K562 (cell line): ENCODE measurements around the gene PAQR4.

ENCODE experiments used
- CTCF ChIP-seq, 3 experiments: IDR thresholded peaks in 2 of 3; conservative IDR thresholded peaks in 1 of 3; 2 replicates each; pipeline ENCODE4 v1.5.1; 2011 to 2012; ENCODE audit warnings: low read length in 3 of 3, mild to moderate bottlenecking in 3 of 3, control low read depth in 2 of 3, improper control_type of control experiment in 1 of 3, inconsistent platforms in 1 of 3, low read depth in 1 of 3, mixed read lengths in 1 of 3, moderate library complexity in 1 of 3; ENCODE audit not compliant: insufficient read depth in 2 of 3
- EP300 ChIP-seq: IDR thresholded peaks from 2 replicates; pipeline ENCODE4 v1.6.1; 2012; ENCODE audit warnings: low read length, improper control_type of control experiment
- HMGXB4 ChIP-seq: sonication (generic); formaldehyde crosslinking; IDR thresholded peaks from 2 replicates; pipeline ENCODE4 v1.8.1; 2023; ENCODE audit warnings: mild to moderate bottlenecking, missing genetic modification reagents
- JUN ChIP-seq, 2 experiments: sonication (generic) in 1 of 2; formaldehyde crosslinking in 1 of 2; IDR thresholded peaks; 2 replicates each; pipeline versions ENCODE4 v1.6.1 to v1.8.0; 2012 to 2022; ENCODE audit warnings: borderline replicate concordance in 2 of 2, mild to moderate bottlenecking in 2 of 2, improper control_type of control experiment in 1 of 2, low read depth in 1 of 2, low read length in 1 of 2, missing genetic modification reagents in 1 of 2
- ZNF274 ChIP-seq: IDR thresholded peaks from 2 replicates; pipeline ENCODE4 v1.6.1; 2011; ENCODE audit warnings: low read depth, mild to moderate bottlenecking, low read length, moderate library complexity, borderline replicate concordance

- TF ChIP-seq HMGXB4 (CRISPR knock-in tag): no peak
- no peak for TF ChIP-seq JUN (IDR thresholded peaks at IDR 0.05; ENCODE audit: borderline replicate concordance, low read depth, low read length)
- no peak for TF ChIP-seq JUN (CRISPR knock-in tag; IDR thresholded peaks at IDR 0.05; ENCODE audit: borderline replicate concordance)
- TF ChIP-seq CTCF (IDR thresholded peaks at IDR 0.05 in 2 of 3, conservative IDR thresholded peaks at IDR 0.05 in 1 of 3; ENCODE audit: insufficient read depth in 2 of 3, low read depth in 1 of 3, low read length in 3 of 3): no peak
- TF ChIP-seq ZNF274: no peak
- no peak for TF ChIP-seq EP300
Observed at GRCh38 chr16:2939968-2940367, 29.2 kb upstream of the PAQR4 start.
